ENCODE data around the gene B3GLCT. TPM values are rescaled to one million over a fixed set of nuclear protein-coding genes. Genes with fewer than 3 reads are reported as not detected.

The B3GLCT gene
- total RNA-seq, 1 experiment from 2014 or later = 3.9 TPM

DNA sequence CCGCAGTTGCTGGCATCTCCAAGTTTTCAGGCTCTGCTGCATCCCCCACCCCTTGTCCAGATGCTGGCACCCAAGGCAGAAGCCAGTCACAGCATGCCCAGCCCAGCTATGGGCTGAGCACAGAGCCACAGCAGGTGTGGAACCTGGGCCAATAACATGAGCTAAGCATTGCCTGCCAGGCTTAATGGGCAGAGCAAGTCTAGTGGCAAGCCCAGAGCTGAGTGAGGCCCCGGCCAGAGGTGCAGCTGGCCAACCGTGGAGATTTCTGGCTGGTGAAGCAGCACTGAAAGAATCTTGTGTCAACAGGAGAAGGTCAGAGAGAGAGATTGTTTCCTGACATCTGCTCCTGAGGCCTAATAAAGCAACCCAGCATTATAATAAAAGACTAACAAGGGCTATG lies 111.0 kb downstream of the B3GLCT start:
- ChIA-PET RAD21 (ENCODE audit: low non-redundant PET in 1 of 2, low total read pairs in 2 of 2, uncharacterized antibody in 2 of 2, unreplicated experiment in 2 of 2) (no interaction called here), CTCF (no interaction called here), POLR2A (no interaction called here)
- Histone ChIP-seq H3K9me3 (ENCODE audit: control insufficient read depth in 1 of 2, insufficient read depth in 1 of 2, low read depth in 1 of 2, low read length in 2 of 2) (peaks cover 6 to 12% of the 10 kb centered on the region in 2 experiments; a peak in 2 of 4 replicates), H3K4me1 (ENCODE audit: control insufficient read depth in 1 of 2, insufficient read depth in 2 of 2, low read length in 2 of 2) (no peaks in the 10 kb centered on the region), H4K20me1 (ENCODE audit: insufficient read depth) (no peaks in the 10 kb centered on the region), H3K9me2 (ENCODE audit: insufficient read depth) (no peaks in the 10 kb centered on the region), H3K36me3 (ENCODE audit: control insufficient read depth in 1 of 2, insufficient read depth in 2 of 2, low read length in 2 of 2) (no peaks in the 10 kb centered on the region), H3K4me3 (replicated peaks in 1 of 2; ENCODE audit: low read depth in 1 of 2, low read length in 2 of 2) (no peak overlapping the region), H3K9ac (ENCODE audit: low read length) (no peak overlapping the region), H3K79me2 (ENCODE audit: insufficient read depth, low read length) (no peaks in the 10 kb centered on the region), H2AFZ (ENCODE audit: low read depth, low read length, poor library complexity, severe bottlenecking) (no peak overlapping the region), H3K4me2 (ENCODE audit: low read length) (no peak overlapping the region), H3K27ac (ENCODE audit: low read depth, low read length) (no peak overlapping the region), H3K27me3 (ENCODE audit: insufficient read depth, low read length) (no peaks in the 10 kb centered on the region)
- no TSS peak for BruUV-seq (replicated peaks)
- ATAC-seq (no peak), DNase-seq (ENCODE audit: low read depth, low spot score) (no peak)
- TF ChIP-seq ELF1 (IDR thresholded peaks at IDR 0.05; ENCODE audit: borderline replicate concordance, low read depth) (no peak), SP1 (IDR thresholded peaks at IDR 0.05; ENCODE audit: low read depth) (no peak), SIN3A (IDR thresholded peaks at IDR 0.05; ENCODE audit: low read depth) (no peak), POLR2A (IDR thresholded peaks at IDR 0.05; ENCODE audit: borderline replicate concordance, extremely low read depth, insufficient read depth, insufficient read length) (no peak)
- TF ChIP-seq, protein P1, sequence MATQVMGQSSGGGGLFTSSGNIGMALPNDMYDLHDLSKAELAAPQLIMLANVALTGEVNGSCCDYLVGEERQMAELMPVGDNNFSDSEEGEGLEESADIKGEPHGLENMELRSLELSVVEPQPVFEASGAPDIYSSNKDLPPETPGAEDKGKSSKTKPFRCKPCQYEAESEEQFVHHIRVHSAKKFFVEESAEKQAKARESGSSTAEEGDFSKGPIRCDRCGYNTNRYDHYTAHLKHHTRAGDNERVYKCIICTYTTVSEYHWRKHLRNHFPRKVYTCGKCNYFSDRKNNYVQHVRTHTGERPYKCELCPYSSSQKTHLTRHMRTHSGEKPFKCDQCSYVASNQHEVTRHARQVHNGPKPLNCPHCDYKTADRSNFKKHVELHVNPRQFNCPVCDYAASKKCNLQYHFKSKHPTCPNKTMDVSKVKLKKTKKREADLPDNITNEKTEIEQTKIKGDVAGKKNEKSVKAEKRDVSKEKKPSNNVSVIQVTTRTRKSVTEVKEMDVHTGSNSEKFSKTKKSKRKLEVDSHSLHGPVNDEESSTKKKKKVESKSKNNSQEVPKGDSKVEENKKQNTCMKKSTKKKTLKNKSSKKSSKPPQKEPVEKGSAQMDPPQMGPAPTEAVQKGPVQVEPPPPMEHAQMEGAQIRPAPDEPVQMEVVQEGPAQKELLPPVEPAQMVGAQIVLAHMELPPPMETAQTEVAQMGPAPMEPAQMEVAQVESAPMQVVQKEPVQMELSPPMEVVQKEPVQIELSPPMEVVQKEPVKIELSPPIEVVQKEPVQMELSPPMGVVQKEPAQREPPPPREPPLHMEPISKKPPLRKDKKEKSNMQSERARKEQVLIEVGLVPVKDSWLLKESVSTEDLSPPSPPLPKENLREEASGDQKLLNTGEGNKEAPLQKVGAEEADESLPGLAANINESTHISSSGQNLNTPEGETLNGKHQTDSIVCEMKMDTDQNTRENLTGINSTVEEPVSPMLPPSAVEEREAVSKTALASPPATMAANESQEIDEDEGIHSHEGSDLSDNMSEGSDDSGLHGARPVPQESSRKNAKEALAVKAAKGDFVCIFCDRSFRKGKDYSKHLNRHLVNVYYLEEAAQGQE (IDR thresholded peaks at IDR 0.05; ENCODE audit: low read depth) = no peak
- TF ChIP-seq, protein P2, sequence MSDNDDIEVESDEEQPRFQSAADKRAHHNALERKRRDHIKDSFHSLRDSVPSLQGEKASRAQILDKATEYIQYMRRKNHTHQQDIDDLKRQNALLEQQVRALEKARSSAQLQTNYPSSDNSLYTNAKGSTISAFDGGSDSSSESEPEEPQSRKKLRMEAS (IDR thresholded peaks at IDR 0.05) = no peak
- TF ChIP-seq, protein P3, sequence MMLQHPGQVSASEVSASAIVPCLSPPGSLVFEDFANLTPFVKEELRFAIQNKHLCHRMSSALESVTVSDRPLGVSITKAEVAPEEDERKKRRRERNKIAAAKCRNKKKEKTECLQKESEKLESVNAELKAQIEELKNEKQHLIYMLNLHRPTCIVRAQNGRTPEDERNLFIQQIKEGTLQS (IDR thresholded peaks at IDR 0.05) = no peak
- TF ChIP-seq, protein P4, sequence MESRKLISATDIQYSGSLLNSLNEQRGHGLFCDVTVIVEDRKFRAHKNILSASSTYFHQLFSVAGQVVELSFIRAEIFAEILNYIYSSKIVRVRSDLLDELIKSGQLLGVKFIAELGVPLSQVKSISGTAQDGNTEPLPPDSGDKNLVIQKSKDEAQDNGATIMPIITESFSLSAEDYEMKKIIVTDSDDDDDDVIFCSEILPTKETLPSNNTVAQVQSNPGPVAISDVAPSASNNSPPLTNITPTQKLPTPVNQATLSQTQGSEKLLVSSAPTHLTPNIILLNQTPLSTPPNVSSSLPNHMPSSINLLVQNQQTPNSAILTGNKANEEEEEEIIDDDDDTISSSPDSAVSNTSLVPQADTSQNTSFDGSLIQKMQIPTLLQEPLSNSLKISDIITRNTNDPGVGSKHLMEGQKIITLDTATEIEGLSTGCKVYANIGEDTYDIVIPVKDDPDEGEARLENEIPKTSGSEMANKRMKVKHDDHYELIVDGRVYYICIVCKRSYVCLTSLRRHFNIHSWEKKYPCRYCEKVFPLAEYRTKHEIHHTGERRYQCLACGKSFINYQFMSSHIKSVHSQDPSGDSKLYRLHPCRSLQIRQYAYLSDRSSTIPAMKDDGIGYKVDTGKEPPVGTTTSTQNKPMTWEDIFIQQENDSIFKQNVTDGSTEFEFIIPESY (IDR thresholded peaks at IDR 0.05; ENCODE audit: extremely low read depth, insufficient replicate concordance, low read length) = no peak
- intact Hi-C loops (cut with micrococcal nuclease) = no loop called here

Data from HCT116 (cell line).